COR-L47 (cell line): ENCODE data around the gene MAPK11.
A peak's percentile ranks its signal among the peaks of the same experiment; 100 is the strongest.

ENCODE experiments used
- DNase-seq: peaks from one replicate; lab custom pipeline; 2025; lab: John Stamatoyannopoulos, UW

The MAPK11 gene

GRCh38 chr22:50269970-50270665, at the start of gene MAPK11:
TSS of gene MAPK11 (minus strand) at chr22:50270380. CDS start at chr22:50270292, 88 bp downstream.
- DNase-seq, result peak; percentile 55

DNA sequence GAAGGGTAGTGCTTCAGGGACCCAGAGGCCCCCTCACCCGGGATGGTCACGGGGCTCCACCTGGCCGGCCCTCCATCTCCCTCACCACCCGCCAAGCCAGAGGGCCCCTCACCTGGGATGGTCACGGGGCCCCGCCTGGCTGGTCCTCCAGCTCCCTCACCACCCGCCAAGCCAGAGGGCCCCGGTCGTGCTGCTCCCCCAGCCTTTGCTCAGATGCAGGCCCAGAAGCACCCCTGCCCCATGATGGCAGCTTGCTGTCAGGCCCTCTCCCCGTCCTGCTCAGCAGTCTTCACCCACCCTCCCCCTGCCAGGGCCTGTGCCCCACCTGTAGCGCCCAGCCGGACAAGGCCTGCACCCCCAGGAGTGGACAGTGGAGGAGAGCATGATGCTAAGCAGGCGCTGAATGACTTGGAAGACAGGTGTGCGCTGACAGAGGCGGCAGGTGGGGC, 49.3 kb upstream of the MAPK11 start:
- no peak for DNase-seq

DNA sequence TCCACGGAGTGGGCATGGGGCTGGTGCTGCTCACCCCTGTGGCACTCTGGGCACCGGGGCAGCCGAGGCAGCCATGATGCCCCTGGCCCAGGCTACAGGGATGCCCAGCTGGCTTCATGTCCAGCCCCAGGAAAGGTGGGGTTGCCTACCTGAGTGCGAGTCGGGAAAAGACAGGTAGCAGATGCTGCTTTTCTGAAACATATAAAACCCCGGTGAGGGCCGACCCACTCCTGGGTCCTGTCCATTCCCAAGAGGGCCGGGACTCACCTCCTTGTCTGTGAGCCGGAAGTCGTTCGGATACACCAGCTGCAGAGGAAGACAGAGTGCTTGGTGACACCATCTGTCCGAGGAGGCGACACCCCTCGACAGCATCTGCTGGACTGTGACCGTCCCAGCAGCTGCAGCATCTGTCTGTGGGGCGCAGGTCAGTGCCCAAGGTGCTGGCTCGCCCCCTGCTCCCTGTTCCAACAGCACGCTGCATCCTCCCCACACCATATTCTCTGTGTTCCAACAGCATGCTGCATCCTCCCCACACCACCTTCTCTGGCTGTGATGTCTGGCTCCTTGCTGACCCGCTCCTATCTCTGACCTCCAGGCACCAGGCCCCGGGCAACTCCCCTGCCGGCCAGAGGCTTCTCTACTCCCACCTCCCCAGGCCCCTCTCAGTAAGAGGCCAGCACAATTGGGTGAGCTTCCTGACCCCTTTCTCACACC, 48.7 kb upstream of the MAPK11 start:
- DNase-seq, result no peak

DNA sequence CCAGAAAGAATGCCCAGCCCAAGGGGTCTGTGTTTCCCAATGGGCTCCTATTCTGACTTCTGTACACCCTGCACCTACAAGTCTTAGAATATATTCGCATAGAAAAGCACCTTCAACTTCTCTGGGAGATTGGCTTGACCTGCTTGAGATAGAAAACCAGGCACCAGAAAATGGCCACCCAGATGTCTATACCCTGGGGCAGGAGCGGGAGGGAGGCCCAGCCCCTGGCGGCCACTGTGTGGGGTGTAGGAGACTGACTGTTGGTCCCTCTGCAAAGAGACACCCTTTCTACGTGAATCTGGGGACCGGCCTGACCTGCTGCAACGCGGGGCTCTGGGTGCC, 48.1 kb upstream of the MAPK11 start:
- DNase-seq, result no peak

GRCh38 chr22:50317674-50318073, 47.5 kb upstream of the MAPK11 start:
- no peak for DNase-seq

GRCh38 chr22:50317178-50317577, 47.0 kb upstream of the MAPK11 start:
- DNase-seq, result peak; percentile 20

- DNase-seq, result no peak
Observed at GRCh38 chr22:50316114-50317065, 46.2 kb upstream of the MAPK11 start.

DNA sequence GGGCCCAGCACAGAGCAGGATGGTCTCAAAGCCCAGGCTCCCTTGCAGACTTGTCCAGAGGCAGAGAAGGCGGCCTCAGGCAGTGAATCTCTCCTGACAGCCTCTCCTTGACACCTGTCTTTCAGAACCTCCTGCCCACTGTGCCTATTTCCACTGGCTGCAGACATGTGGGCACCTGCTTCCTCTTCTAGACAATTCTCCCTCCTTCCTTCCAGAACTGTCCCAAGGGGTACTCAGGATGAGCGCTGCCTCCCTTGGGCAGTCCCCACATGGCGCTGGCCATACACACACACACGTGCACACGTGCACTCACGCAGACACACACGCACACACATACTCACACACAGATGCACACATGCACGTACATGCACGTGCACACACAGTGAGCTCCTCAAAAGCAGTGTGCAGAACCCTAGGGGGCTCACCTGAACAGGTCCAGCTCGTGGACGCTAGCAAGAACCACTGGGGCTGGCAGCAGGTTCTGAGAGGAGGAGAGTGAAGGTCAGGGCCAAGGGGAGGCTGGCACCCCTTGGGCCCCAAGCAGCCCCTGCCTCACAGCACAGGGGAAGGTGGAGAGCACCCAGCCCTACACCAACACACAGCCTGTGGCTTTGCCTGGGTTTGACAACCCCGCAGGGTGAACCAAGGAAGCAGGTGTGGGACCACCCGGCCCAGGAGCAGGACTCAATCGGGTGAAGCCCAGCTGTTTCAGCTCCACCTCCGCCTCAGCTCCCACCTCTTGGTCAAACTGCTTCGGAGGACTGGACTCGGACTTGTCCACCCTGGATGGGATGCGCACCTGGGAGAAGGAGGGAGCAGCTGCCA, 45.3 kb upstream of the MAPK11 start:
- DNase-seq, result no peak

GRCh38 chr22:50314455-50315288, 44.5 kb upstream of the MAPK11 start:
- DNase-seq, result no peak

- no peak for DNase-seq
Observed at GRCh38 chr22:50314081-50314454, 43.9 kb upstream of the MAPK11 start.

GRCh38 chr22:50313600-50313999, 43.4 kb upstream of the MAPK11 start:
- DNase-seq, result no peak

- DNase-seq, result no peak
Observed at GRCh38 chr22:50313021-50313420, 42.8 kb upstream of the MAPK11 start.

- DNase-seq, result no peak
Observed at GRCh38 chr22:50312371-50312770, 42.2 kb upstream of the MAPK11 start.

- no peak for DNase-seq
Observed at GRCh38 chr22:50311606-50312351, 41.6 kb upstream of the MAPK11 start.

DNA sequence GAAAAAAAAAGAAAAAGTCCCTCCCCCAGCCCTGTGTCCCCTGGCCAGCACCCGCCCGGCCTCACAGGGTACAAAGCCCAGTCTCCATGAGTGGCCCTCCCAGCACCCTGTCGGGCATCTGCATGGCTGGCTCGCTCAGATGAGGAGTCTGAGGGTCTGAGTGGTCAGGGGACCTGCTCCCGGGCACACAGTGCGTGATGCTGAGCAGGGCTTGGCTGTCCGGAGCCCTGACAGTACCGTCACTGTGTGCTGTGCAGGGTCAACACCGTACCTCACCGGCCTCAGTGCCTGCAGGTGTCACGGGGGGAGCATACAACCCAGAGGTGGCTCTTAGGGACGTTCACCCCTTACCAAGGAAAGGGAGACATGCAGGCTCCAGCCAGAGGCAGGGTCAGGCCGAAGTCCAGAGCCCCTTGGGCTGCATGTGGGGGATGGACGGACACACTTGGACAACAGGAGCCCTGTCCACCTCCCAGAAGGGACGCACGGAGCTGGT, 40.8 kb upstream of the MAPK11 start:
- DNase-seq, result no peak

GRCh38 chr22:50310031-50310722, 40.0 kb upstream of the MAPK11 start:
- DNase-seq, result no peak

DNA sequence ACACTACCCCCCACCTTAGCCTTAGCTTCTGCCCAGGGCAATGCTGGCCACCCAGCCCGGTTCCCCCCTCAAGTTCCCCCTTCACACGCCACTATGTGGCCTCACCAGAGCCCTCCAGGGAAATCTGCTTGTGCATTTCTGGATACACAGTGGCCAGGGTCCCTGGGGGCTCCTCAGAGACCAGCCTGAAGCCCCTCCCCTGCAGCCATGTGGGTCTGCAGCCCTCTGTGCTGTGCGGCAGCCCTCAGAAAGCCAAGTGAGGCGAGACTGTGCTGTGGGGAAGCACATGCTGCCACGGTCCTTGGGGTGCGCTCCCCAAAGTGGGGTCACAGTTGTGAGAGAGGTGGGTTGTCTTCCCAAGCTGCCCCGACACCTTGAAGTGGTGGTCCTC, 39.4 kb upstream of the MAPK11 start:
- DNase-seq, result no peak

GRCh38 chr22:50308986-50309600, 38.9 kb upstream of the MAPK11 start:
- DNase-seq, result no peak

- no peak for DNase-seq
Observed at GRCh38 chr22:50308597-50308935, 38.4 kb upstream of the MAPK11 start.
